ENCODE results near the gene IL12RB2. TPM values are rescaled to one million over a fixed set of nuclear protein-coding genes. Genes with fewer than 3 reads are reported as not detected.
A peak's percentile ranks its signal among the peaks of the same experiment; 100 is the strongest.

IL12RB2 gene
- total and polyA plus RNA-seq, 2 donors (not counting 3 experiments of a cell fraction or from before 2014, with no cell fraction given), result 0.42 TPM; not detected in 1

DNA sequence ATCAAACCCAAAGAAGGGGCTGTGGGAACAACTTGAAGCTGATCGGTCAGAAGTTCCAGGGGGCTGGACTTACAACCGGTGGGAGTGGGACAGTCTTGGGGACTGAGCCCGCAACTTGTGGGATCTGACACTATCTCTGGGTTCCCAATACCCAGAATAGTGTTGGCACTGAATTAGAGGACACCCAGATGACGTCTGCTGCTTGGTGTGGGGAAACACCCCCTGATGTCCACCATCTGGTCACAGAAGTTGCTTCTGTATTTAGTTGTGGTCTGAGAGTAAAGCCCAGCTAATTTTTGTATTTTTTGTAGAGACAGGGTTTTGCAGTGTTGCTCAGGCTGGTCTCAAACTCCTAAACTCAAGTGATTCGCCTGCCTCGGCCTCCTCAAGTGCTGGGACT, 93.8 kb downstream of the IL12RB2 start:
- Histone ChIP-seq H3K4me2 (ENCODE audit: insufficient read depth, low read length) (no peak overlapping the region), H3K4me1 (ENCODE audit: control insufficient read depth, extremely low read depth, insufficient read depth, low read length) (no peaks in the 10 kb centered on the region), H3K4me3 (replicated peaks in 1 of 3; ENCODE audit: insufficient read depth in 1 of 3, low read depth in 1 of 3, low read length in 3 of 3) (no peak overlapping the region), H4K20me1 (replicated peaks; ENCODE audit: control insufficient read depth, extremely low read depth, insufficient read depth, low read length) (no peaks in the 10 kb centered on the region), H2AFZ (ENCODE audit: low read depth, low read length) (no peak overlapping the region), H3K9ac (replicated peaks; ENCODE audit: extremely low read depth, insufficient read depth, low read length) (no peak overlapping the region), H3K36me3 (ENCODE audit: control insufficient read depth in 2 of 2, extremely low read depth in 1 of 2, insufficient read depth in 2 of 2, low read length in 2 of 2) (peaks cover 0 to under 1% of the 10 kb centered on the region in 2 experiments), H3K27ac (ENCODE audit: insufficient read depth, low read depth, low read length) (no peak overlapping the region), H3K9me1 (replicated peaks; ENCODE audit: control insufficient read depth, extremely low read depth, insufficient read depth, low read length) (no peaks in the 10 kb centered on the region), H3K9me3 (replicated peaks; ENCODE audit: control insufficient read depth, insufficient read depth, low read length) (no peaks in the 10 kb centered on the region), H3K79me2 (ENCODE audit: control insufficient read depth, insufficient read depth, low read length) (no peaks in the 10 kb centered on the region), H3K27me3 (ENCODE audit: control insufficient read depth in 2 of 2, insufficient read depth in 2 of 2, low read length in 2 of 2) (no peaks in the 10 kb centered on the region)
- dilution Hi-C loops (cut with MboI; ENCODE audit: extremely low pct_ligation_motif_present, low sequenced_read_pairs) (no loop called here), intact Hi-C loops (cut with micrococcal nuclease) (no loop called here)
- no peak for DNase-seq (ENCODE audit: low read depth, low spot score)
- POLR2A ChIA-PET, result no interaction called here
- TF ChIP-seq FOS (IDR thresholded peaks at IDR 0.05; ENCODE audit: borderline replicate concordance, insufficient read depth, low read length) (no peak), EZH2 (IDR thresholded peaks at IDR 0.05; ENCODE audit: borderline replicate concordance, low read depth, low read length, severe bottlenecking) (no peak), POLR2A (IDR thresholded peaks at IDR 0.05; ENCODE audit: low read depth, low read length) (no peak)
- TF ChIP-seq, protein P1, sequence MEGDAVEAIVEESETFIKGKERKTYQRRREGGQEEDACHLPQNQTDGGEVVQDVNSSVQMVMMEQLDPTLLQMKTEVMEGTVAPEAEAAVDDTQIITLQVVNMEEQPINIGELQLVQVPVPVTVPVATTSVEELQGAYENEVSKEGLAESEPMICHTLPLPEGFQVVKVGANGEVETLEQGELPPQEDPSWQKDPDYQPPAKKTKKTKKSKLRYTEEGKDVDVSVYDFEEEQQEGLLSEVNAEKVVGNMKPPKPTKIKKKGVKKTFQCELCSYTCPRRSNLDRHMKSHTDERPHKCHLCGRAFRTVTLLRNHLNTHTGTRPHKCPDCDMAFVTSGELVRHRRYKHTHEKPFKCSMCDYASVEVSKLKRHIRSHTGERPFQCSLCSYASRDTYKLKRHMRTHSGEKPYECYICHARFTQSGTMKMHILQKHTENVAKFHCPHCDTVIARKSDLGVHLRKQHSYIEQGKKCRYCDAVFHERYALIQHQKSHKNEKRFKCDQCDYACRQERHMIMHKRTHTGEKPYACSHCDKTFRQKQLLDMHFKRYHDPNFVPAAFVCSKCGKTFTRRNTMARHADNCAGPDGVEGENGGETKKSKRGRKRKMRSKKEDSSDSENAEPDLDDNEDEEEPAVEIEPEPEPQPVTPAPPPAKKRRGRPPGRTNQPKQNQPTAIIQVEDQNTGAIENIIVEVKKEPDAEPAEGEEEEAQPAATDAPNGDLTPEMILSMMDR (IDR thresholded peaks at IDR 0.05; ENCODE audit: extremely low read depth in 1 of 2, insufficient read depth in 1 of 2, low read depth in 1 of 2, low read length in 2 of 2), result no peak
- FAIRE-seq, result no peak
- CTCF ChIA-PET, result interaction anchor here (1.0 to 1.9 kb wide), 2 partner anchors 89 to 187 kb away, joined by 4 to 5 read pairs; no protein-coding TSS in a partner anchor
- BruUV-seq (replicated peaks), result no TSS peak

DNA sequence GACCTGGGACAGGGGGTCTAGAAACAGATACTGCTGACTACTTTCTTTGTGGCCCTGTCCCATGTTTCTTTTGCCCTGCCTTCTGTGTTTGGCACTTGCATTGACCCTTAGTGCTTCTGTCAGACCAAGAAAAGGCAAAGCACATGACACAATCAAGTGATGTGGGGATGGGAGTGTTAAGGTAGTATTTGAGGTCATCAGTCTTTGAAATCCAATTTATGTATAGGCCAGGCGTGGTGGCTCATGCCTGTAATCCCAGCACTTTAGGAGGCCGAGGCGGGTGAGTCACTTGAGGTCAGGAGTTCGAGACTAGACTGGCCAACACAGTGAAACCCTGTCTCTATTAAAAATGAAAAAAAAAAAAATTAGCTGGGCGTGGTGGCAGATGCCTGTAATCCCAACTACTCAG, 96.5 kb downstream of the IL12RB2 start:
- ChIA-PET POLR2A (no interaction called here), CTCF (no interaction called here)
- Histone ChIP-seq H3K9me1 (replicated peaks; ENCODE audit: control insufficient read depth, extremely low read depth, insufficient read depth, low read length) (no peaks in the 10 kb centered on the region), H3K27ac (ENCODE audit: insufficient read depth, low read depth, low read length) (no peak overlapping the region), H3K27me3 (ENCODE audit: control insufficient read depth in 2 of 2, insufficient read depth in 2 of 2, low read length in 2 of 2) (no peaks in the 10 kb centered on the region), H2AFZ (ENCODE audit: low read depth, low read length) (no peak overlapping the region), H3K36me3 (ENCODE audit: control insufficient read depth in 2 of 2, extremely low read depth in 1 of 2, insufficient read depth in 2 of 2, low read length in 2 of 2) (peaks cover 0 to 2% of the 10 kb centered on the region in 2 experiments), H3K79me2 (ENCODE audit: control insufficient read depth, insufficient read depth, low read length) (no peaks in the 10 kb centered on the region), H4K20me1 (replicated peaks; ENCODE audit: control insufficient read depth, extremely low read depth, insufficient read depth, low read length) (no peaks in the 10 kb centered on the region), H3K9ac (replicated peaks; ENCODE audit: extremely low read depth, insufficient read depth, low read length) (no peak overlapping the region), H3K4me2 (ENCODE audit: insufficient read depth, low read length) (no peak overlapping the region), H3K9me3 (replicated peaks; ENCODE audit: control insufficient read depth, insufficient read depth, low read length) (no peaks in the 10 kb centered on the region), H3K4me3 (replicated peaks in 1 of 3; ENCODE audit: insufficient read depth in 1 of 3, low read depth in 1 of 3, low read length in 3 of 3) (no peak overlapping the region), H3K4me1 (ENCODE audit: control insufficient read depth, extremely low read depth, insufficient read depth, low read length) (no peaks in the 10 kb centered on the region)
- no TSS peak for BruUV-seq (replicated peaks)
- dilution Hi-C loops (cut with MboI; ENCODE audit: extremely low pct_ligation_motif_present, low sequenced_read_pairs), result no loop called here
- intact Hi-C loops (cut with micrococcal nuclease), result no loop called here
- TF ChIP-seq FOS (IDR thresholded peaks at IDR 0.05; ENCODE audit: borderline replicate concordance, insufficient read depth, low read length) (no peak), POLR2AphosphoS5 (IDR thresholded peaks at IDR 0.05; ENCODE audit: insufficient read depth, low read depth, low read length) (no peak), GATA2 (IDR thresholded peaks at IDR 0.05; ENCODE audit: insufficient read depth, insufficient read length, low read depth, low read length) (no peak), JUN (IDR thresholded peaks at IDR 0.05; ENCODE audit: borderline replicate concordance, insufficient read depth, insufficient read length, low read depth) (no peak), POLR2A (IDR thresholded peaks at IDR 0.05; ENCODE audit: low read depth, low read length) (no peak), EZH2 (IDR thresholded peaks at IDR 0.05; ENCODE audit: borderline replicate concordance, low read depth, low read length, severe bottlenecking) (no peak), MYC (IDR thresholded peaks at IDR 0.05; ENCODE audit: low read depth, low read length) (no peak)
- TF ChIP-seq, protein P2, sequence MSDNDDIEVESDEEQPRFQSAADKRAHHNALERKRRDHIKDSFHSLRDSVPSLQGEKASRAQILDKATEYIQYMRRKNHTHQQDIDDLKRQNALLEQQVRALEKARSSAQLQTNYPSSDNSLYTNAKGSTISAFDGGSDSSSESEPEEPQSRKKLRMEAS (IDR thresholded peaks at IDR 0.05; ENCODE audit: insufficient read depth, insufficient read length), result no peak
- TF ChIP-seq, protein P1 (IDR thresholded peaks at IDR 0.05; ENCODE audit: extremely low read depth in 1 of 2, insufficient read depth in 1 of 2, low read depth in 1 of 2, low read length in 2 of 2), result no peak
- FAIRE-seq, result peak; percentile 8
- no peak for DNase-seq (ENCODE audit: low read depth, low spot score)

Data from endothelial cell of umbilical vein (primary cell).